ENCODE data around the gene AURKAIP1. TPM values are rescaled to one million over a fixed set of nuclear protein-coding genes. Genes with fewer than 3 reads are reported as not detected.
A peak's percentile ranks its signal among the peaks of the same experiment; 100 is the strongest.

The AURKAIP1 gene
- total and polyA plus RNA-seq, 9 of the 15 experiments (the other 6 are each of a cell fraction or from before 2014, with no cell fraction given): 7.8 to 478 (median 92.0) TPM

DNA sequence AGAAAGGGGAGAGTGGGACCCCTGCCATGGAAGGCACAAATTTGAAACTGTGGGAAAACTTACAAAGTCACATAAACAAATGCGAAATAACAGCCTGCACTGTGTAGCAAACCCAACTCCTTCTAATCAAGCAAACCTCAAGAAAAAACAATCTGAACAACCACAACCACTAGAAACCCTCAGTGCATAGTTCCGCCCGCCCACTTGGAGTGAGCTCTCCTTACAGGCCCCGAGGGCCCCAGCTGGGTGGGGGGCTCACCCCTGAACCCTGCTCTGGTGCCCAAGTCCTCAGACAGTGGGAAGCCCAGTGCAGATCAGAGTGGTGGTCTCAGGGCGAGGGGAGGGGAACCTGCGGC, 15.7 kb downstream of the AURKAIP1 start:
- 86% methylated on average over 5 of the region's 6 CpGs for WGBS (ENCODE audit: insufficient coverage, low coverage, missing lambda C conversion rate)
- CTCF ChIA-PET (ENCODE audit: low intra/inter-chr PET ratio): no interaction called here
- TF ChIP-seq, protein P1, sequence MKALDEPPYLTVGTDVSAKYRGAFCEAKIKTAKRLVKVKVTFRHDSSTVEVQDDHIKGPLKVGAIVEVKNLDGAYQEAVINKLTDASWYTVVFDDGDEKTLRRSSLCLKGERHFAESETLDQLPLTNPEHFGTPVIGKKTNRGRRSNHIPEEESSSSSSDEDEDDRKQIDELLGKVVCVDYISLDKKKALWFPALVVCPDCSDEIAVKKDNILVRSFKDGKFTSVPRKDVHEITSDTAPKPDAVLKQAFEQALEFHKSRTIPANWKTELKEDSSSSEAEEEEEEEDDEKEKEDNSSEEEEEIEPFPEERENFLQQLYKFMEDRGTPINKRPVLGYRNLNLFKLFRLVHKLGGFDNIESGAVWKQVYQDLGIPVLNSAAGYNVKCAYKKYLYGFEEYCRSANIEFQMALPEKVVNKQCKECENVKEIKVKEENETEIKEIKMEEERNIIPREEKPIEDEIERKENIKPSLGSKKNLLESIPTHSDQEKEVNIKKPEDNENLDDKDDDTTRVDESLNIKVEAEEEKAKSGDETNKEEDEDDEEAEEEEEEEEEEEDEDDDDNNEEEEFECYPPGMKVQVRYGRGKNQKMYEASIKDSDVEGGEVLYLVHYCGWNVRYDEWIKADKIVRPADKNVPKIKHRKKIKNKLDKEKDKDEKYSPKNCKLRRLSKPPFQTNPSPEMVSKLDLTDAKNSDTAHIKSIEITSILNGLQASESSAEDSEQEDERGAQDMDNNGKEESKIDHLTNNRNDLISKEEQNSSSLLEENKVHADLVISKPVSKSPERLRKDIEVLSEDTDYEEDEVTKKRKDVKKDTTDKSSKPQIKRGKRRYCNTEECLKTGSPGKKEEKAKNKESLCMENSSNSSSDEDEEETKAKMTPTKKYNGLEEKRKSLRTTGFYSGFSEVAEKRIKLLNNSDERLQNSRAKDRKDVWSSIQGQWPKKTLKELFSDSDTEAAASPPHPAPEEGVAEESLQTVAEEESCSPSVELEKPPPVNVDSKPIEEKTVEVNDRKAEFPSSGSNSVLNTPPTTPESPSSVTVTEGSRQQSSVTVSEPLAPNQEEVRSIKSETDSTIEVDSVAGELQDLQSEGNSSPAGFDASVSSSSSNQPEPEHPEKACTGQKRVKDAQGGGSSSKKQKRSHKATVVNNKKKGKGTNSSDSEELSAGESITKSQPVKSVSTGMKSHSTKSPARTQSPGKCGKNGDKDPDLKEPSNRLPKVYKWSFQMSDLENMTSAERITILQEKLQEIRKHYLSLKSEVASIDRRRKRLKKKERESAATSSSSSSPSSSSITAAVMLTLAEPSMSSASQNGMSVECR (CRISPR knock-in tag; IDR thresholded peaks at IDR 0.05): 0 out of 2 replicates have a peak, but pooled peaks have one; percentile 9
- TF ChIP-seq PHF20 (IDR thresholded peaks at IDR 0.05; ENCODE audit: partially characterized antibody): no peak
- no peak for TF ChIP-seq TBL1XR1 (IDR thresholded peaks at IDR 0.05; ENCODE audit: low read length in 2 of 2)
- TF ChIP-seq ZNF583 (CRISPR knock-in tag; IDR thresholded peaks at IDR 0.05): no peak
- no peak for TF ChIP-seq CBX1 (IDR thresholded peaks at IDR 0.05; ENCODE audit: low read depth)
- no peak for TF ChIP-seq NR2C2 (CRISPR knock-in tag; IDR thresholded peaks at IDR 0.05)
- TF ChIP-seq NR2C2 (tag; IDR thresholded peaks at IDR 0.05): no peak
- TF ChIP-seq, protein P2, sequence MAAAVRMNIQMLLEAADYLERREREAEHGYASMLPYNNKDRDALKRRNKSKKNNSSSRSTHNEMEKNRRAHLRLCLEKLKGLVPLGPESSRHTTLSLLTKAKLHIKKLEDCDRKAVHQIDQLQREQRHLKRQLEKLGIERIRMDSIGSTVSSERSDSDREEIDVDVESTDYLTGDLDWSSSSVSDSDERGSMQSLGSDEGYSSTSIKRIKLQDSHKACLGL (CRISPR knock-in tag; IDR thresholded peaks at IDR 0.05; ENCODE audit: borderline replicate concordance, poor library complexity, severe bottlenecking): no peak
- TF ChIP-seq, protein P3, sequence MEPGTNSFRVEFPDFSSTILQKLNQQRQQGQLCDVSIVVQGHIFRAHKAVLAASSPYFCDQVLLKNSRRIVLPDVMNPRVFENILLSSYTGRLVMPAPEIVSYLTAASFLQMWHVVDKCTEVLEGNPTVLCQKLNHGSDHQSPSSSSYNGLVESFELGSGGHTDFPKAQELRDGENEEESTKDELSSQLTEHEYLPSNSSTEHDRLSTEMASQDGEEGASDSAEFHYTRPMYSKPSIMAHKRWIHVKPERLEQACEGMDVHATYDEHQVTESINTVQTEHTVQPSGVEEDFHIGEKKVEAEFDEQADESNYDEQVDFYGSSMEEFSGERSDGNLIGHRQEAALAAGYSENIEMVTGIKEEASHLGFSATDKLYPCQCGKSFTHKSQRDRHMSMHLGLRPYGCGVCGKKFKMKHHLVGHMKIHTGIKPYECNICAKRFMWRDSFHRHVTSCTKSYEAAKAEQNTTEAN (CRISPR knock-in tag; IDR thresholded peaks at IDR 0.05): no peak
- TF ChIP-seq, protein P4, sequence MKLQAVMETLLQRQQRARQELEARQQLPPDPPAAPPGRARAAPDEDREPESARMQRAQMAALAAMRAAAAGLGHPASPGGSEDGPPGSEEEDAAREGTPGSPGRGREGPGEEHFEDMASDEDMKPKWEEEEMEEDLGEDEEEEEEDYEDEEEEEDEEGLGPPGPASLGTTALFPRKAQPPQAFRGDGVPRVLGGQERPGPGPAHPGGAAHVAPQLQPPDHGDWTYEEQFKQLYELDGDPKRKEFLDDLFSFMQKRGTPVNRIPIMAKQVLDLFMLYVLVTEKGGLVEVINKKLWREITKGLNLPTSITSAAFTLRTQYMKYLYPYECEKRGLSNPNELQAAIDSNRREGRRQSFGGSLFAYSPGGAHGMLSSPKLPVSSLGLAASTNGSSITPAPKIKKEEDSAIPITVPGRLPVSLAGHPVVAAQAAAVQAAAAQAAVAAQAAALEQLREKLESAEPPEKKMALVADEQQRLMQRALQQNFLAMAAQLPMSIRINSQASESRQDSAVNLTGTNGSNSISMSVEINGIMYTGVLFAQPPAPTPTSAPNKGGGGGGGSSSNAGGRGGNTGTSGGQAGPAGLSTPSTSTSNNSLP (IDR thresholded peaks at IDR 0.05; ENCODE audit: borderline replicate concordance, low read depth, low read length): no peak
- no peak for TF ChIP-seq ZNF217 (CRISPR knock-in tag; IDR thresholded peaks at IDR 0.05)
- TF ChIP-seq ZNF232 (CRISPR knock-in tag; IDR thresholded peaks at IDR 0.05): no peak
- 0 out of 4 replicates have a peak, but pooled peaks of 1 of the 2 experiments have one; percentile 3 for TF ChIP-seq FOXA3 (CRISPR knock-in tag; conservative IDR thresholded peaks at IDR 0.05 in 1 of 2, IDR thresholded peaks at IDR 0.05 in 1 of 2)

More for the DNA sequence above, 15.7 kb downstream of the AURKAIP1 start:
- peak overlapping the region; percentile 74 to 89 for H3K9ac ChIP-seq (ENCODE audit: insufficient read depth in 1 of 2, low read depth in 2 of 2, low read length in 2 of 2)
- no peak overlapping the region for H3K4me3 ChIP-seq
- no peaks in the 10 kb centered on the region for H3K36me3 ChIP-seq (ENCODE audit: control insufficient read depth, insufficient read depth, low read length)
- FAIRE-seq (no peak), ATAC-seq (no peak), DNase-seq (ENCODE audit: extremely low read depth in 1 of 4, low spot score in 3 of 4) (no peak)
- in situ Hi-C loops (cut with MboI) (no loop called here), intact Hi-C loops (cut with micrococcal nuclease) (no loop called here)
- no peaks in the 10 kb centered on the region for H3K9me1 ChIP-seq (ENCODE audit: control insufficient read depth, insufficient read depth, low read length)
- H3K79me2 ChIP-seq (ENCODE audit: control insufficient read depth, insufficient read depth, low read length): peaks cover 10% of the 10 kb centered on the region; the same call in 2 of the 3 replicates
- H3K4me2 ChIP-seq (ENCODE audit: insufficient read depth, low read length): peak overlapping the region; percentile 71; the same call in 1 of the 2 replicates
- H2AFZ ChIP-seq (ENCODE audit: low read depth, low read length): peak overlapping the region; percentile 99; the same call in 1 of the 2 replicates
- peaks cover 19 to 73% of the 10 kb centered on the region in 2 experiments for H3K4me1 ChIP-seq (replicated peaks in 1 of 2; ENCODE audit: control insufficient read depth in 2 of 2, insufficient read depth in 2 of 2, low read length in 2 of 2)
- POLR2A ChIA-PET: interaction anchor here (1.0 to 1.1 kb wide), 2 partner anchors 11 to 17 kb away, joined by 5 read pairs; no protein-coding TSS in a partner anchor
- H3K9me3 ChIP-seq (replicated peaks; ENCODE audit: control insufficient read depth, insufficient read depth, low read depth, low read length): 0 out of 2 replicates have a peak, but pooled peaks cover 2% of the 10 kb centered on the region
- no TSS peak for BruUV-seq (replicated peaks)
- peak overlapping the region; percentile 74 for H3K27ac ChIP-seq (ENCODE audit: extremely low read depth, low read depth, low read length)
- no peaks in the 10 kb centered on the region; a peak in 1 of 5 replicates for H3K27me3 ChIP-seq (ENCODE audit: control insufficient read depth in 2 of 2, insufficient read depth in 2 of 2, low read length in 2 of 2)
- H4K20me1 ChIP-seq (replicated peaks; ENCODE audit: control insufficient read depth, insufficient read depth, low read length): no peaks in the 10 kb centered on the region

Measured in K562 (cell line).